Measurements from ENCODE around the gene PCSK6. TPM values are rescaled to one million over a fixed set of nuclear protein-coding genes. Genes with fewer than 3 reads are reported as not detected.

Gene PCSK6
- total RNA-seq, 4 donors from 2014 or later: 12.8 to 23.2 (median 18.4) TPM

GRCh38 chr15:101445562-101446517 lies 43.7 kb downstream of the PCSK6 start:
- 48 to 51% methylated on average over 12 to 18 of the region's 22 CpGs for WGBS, 2 donors (ENCODE audit: low coverage in 1 of 2)
- Histone ChIP-seq H3K27ac (peak overlapping the region in 3 of 4 donors; percentile 18 to 70 (median 58)), H3K27me3 (no peaks in the 10 kb centered on the region), H3K9me3 (peaks cover 0 to 13% (median 0%) of the 10 kb centered on the region in 3 donors), H3K4me1 (peaks cover 0 to 20% (median 10%) of the 10 kb centered on the region in 3 donors), H3K4me3 (no peak overlapping the region), H3K36me3 (no peaks in the 10 kb centered on the region)
- ATAC-seq: peak; percentile 65
- TF ChIP-seq POLR2AphosphoS5 (IDR thresholded peaks at IDR 0.05) (peak; percentile 35), CTCF (IDR thresholded peaks at IDR 0.05) (no peak)

GRCh38 chr15:101444807-101445508 lies 44.5 kb downstream of the PCSK6 start:
- H3K27ac ChIP-seq: peak overlapping the region in 3 of 4 donors; percentile 38 to 70 (median 58)

GRCh38 chr15:101444015-101444414 lies 45.5 kb downstream of the PCSK6 start:
- ATAC-seq: peak; percentile 55
- Histone ChIP-seq H3K27me3 (no peaks in the 10 kb centered on the region), H3K4me3 (no peak overlapping the region), H3K9me3 (peaks cover 0 to 13% (median 0%) of the 10 kb centered on the region in 3 donors), H3K36me3 (no peaks in the 10 kb centered on the region), H3K27ac (peak overlapping the region in 3 of 4 donors; percentile 38 to 58 (median 52)), H3K4me1 (peaks cover 0 to 16% (median 10%) of the 10 kb centered on the region in 3 donors)
- no peak for TF ChIP-seq POLR2A (IDR thresholded peaks at IDR 0.05)
- TF ChIP-seq POLR2AphosphoS5 (IDR thresholded peaks at IDR 0.05): no peak
- TF ChIP-seq CTCF (IDR thresholded peaks at IDR 0.05): no peak
- TF ChIP-seq EP300 (IDR thresholded peaks at IDR 0.05): no peak
- WGBS, 2 donors (ENCODE audit: low coverage in 1 of 2): 60 to 77% methylated on average over 5 to 7 of the region's 8 CpGs

More at GRCh38 chr15:101444807-101445508, 44.5 kb downstream of the PCSK6 start:
- 95 to 97% methylated on average over 10 to 12 of the region's 12 CpGs for WGBS, 2 donors (ENCODE audit: low coverage in 1 of 2)
- no peak overlapping the region for H3K4me3 ChIP-seq
- TF ChIP-seq POLR2A (IDR thresholded peaks at IDR 0.05) (no peak), POLR2AphosphoS5 (IDR thresholded peaks at IDR 0.05) (no peak), CTCF (IDR thresholded peaks at IDR 0.05) (no peak), EP300 (IDR thresholded peaks at IDR 0.05) (no peak)
- ATAC-seq: no peak
- peaks cover 0 to 13% (median 0%) of the 10 kb centered on the region in 3 donors for H3K9me3 ChIP-seq
- H3K4me1 ChIP-seq: peaks cover 0 to 16% (median 10%) of the 10 kb centered on the region in 3 donors
- no peaks in the 10 kb centered on the region for H3K36me3 ChIP-seq
- no peaks in the 10 kb centered on the region for H3K27me3 ChIP-seq

GRCh38 chr15:101442272-101442671 lies 47.2 kb downstream of the PCSK6 start:
- TF ChIP-seq POLR2AphosphoS5 (IDR thresholded peaks at IDR 0.05) (no peak), EP300 (IDR thresholded peaks at IDR 0.05) (no peak), CTCF (IDR thresholded peaks at IDR 0.05) (no peak), POLR2A (IDR thresholded peaks at IDR 0.05) (no peak)
- 91 to 96% methylated on average over 5 to 6 of the region's 6 CpGs for WGBS, 2 donors (ENCODE audit: low coverage in 1 of 2)
- no peak for ATAC-seq

More at GRCh38 chr15:101442272-101442671, 47.2 kb downstream of the PCSK6 start:
- H3K4me1 ChIP-seq: peaks cover 0 to 16% (median 10%) of the 10 kb centered on the region in 3 donors
- H3K27me3 ChIP-seq: no peaks in the 10 kb centered on the region
- H3K4me3 ChIP-seq: no peak overlapping the region
- H3K36me3 ChIP-seq: no peaks in the 10 kb centered on the region
- peaks cover 0 to 13% (median 0%) of the 10 kb centered on the region in 3 donors for H3K9me3 ChIP-seq
- no peak overlapping the region for H3K27ac ChIP-seq

Measured in gastroesophageal sphincter (tissue), 4 donors.